SIG-M5 (cell line): Measurements from ENCODE around the gene UFM1.
"Not testable (repeated sequence)": the region's sequence is repeated elsewhere in the genome, so short reads cannot be mapped to it uniquely, and the experiment has no call there.

Experiments used
- DNase-seq: peaks from one replicate; lab custom pipeline; 2025; lab: John Stamatoyannopoulos, UW

Gene UFM1

DNA sequence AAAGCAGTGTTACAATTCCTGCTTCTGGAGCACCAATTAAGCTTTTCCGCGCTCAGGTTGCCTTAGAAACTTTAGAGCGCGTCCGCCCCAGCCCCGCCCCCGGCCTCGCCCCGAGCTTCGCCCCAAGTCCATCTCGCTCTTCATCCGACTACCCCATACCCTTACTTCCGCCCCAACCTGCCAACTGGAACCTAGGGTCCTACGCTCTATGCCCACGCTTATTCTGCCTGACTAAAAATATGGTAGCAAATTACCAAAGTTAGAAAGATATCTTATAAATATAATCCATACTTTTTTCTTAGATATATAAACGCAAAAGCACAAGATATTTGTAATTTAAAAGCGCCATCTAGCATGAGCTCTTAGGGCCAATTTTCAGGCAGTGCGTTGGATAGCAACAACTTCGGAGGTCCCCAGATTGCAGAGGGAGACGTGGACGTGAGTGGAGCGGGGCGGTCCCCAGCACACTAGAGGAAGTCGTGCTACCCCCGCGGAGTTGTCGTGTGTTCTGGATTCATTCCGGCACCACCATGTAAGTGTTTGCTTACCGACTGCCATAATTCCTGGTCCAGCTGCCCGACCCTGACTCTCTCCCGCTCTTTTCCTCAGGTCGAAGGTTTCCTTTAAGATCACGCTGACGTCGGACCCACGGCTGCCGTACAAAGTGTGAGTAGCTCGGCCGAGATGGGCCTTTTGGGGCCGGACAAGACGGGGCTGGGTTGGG is at the start of gene UFM1:
TSS of gene UFM1 (plus strand) at position 462 of the 724 bp plus-strand sequence. CDS start at position 531, 69 bp downstream.
- DNase-seq: peak; percentile 74

DNA sequence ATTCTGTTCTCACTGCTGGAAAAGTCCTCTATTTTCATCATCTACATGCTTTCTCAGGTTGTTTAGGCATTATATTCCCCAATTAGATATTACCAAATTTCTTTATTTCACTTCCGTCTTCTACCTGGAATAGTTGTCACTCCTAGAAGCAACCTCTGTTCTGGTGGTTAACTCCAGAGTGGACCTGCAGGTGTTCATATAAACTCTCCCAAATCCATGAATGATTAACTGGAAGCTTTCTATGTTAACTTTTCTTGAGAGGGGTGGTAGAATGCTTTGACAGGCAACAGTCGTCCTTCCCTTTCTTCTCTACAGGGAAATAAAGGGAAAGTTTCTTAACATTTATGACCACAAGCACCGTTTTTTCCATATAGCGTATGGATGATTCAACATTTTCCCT is 48.4 kb upstream of the UFM1 start:
- no peak for DNase-seq

DNA sequence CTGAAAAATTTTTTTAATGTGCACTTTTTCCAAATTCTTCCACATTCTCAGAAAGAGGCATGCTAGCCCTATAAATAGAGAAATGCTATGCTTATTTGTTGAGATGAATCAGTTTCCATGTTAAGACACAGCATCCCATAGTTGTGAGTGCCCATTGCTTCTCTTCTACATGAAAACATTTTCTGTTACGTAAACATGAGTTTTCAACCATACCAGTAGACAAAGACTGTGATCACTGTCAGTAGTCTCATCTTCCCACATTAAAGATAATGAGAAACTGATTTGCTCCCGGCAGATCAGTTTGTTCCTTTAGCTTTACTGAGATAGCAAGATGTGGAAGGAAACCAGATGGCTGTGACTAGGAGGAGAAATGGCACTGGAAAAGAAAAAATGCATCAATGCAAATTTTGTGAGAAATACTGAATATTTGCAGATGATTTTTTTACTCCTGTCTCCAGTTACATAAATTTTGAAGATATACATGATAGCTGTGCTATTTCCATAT is 45.8 kb upstream of the UFM1 start:
- DNase-seq: no peak

DNA sequence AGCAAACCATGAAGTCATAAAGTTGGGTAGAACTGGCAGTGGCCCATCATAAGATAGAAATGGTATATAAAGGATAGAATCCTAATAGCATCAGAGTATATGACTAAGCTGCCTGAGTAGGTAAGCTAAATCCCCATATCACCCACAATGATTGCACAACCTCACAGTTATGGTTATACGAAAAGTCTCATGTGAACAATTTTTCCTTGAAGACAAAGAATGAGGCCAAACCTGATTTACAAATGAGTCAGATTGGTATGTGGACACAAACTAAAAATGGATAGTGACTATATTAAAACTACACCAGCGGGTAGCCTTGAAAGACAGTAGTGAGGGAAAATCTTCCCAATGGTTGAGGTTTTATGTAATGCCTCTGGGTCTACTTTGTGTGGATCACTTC is 40.9 kb upstream of the UFM1 start:
- DNase-seq: no peak

DNA sequence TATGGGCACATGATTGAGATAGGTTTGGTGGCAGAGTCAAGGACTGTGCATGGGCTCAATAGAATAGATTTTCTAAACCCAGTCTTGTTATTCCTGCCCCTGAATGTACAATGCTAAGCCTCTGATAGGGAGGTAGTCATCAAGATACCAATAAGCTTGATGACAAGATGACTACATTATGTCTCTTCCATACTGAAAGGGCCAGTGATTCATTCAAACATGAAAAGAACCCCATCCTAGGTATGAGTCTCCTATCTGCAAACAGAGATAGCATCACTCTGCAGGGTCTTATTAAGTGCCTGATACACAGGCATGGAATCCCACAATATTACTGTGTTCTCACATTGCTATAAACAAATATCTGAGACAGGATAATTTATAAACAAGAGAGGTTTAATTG is 40.3 kb upstream of the UFM1 start:
- DNase-seq: no peak

DNA sequence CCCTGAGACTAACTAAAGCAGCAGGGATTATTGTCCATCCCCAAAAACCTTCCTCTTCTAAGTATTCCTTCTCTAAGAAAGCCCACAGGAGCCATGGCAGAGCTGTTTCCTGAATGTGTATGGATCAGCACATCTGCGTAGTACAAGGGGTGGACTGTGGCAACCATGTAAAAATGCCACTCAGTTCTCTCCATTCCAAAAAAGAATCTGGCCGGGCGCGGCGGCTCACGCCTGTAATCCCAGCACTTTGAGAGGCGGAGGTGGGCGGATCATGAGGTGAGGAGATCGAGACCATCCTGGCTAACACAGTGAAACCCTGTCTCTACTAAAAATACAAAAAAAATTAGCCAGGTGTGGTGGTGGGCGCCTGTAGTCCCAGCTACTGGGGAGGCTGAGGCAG is 38.5 kb upstream of the UFM1 start:
- not testable (repeated sequence) for DNase-seq

DNA sequence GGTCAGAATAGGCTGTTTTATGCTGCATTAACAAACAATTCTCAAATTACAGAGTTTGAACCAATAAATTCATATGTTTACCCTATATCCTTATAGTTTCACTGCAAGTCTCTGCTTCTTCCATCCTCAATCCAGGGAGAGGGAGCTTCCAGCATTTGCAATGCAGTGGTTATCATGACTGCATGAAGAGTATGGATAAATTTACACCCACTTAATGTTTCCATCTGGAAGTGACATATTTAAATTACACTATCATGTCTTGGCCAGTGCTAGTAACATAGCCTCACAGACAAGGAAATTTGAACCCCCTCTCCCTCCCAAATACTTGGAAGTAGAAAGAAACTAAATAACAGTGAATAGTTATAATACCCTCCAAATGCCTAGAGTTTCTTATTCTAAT is 33.5 kb upstream of the UFM1 start:
- DNase-seq: no peak

DNA sequence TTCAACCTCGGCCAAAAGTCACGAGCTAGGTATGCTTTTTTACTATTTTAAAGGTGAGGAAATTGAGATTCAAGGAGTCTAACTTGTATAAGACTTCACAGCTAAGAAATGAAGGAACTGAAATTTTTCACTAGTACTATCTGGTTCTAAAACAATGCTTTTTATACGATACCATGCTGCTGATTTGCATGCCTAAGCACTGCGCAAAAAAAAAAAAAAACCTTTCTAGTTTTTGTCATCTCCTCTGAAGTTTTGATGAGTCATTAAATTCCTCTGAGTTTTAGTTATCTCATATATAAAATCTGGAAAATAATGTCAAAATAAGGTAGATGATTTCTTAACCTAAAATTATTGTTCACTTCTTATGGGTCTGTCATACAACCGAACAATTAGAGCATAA is 28.0 kb upstream of the UFM1 start:
- DNase-seq: no peak

DNA sequence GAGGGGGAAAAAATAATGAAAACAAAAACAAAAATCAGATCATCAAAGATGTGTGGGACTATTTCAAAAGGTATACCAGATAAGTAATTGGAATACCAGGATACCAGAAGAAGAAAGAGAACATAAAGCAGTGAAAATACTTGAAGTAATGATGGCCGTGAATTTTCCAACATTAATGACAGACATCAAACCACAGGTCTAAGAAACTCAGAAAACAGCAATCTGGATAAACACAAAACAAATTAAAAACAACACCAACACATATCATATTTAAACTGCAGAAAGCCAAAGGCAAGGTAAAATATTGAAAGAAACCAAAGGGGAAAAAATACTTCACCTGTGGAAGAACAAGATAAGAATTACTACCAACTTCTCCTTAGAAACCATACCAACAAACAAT is 24.2 kb upstream of the UFM1 start:
- no peak for DNase-seq

DNA sequence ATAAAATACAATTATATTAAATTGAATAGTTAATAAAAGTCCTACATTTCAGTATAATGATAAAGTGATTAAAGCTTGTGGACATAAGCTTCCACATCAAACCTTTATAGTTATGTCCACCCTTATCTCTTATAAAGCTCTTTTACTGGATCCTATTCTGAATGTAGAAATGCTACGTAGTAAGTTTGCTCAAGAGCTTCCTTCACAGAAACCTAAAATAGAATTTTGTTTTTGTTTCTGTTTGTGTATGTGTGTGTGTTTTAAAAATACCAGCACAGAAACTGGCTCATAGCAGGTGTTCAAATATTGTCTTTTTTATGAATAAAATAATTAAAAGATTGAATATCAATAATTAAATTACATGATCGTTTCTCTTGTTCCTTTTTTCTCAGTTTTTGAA is 21.0 kb upstream of the UFM1 start:
- DNase-seq: no peak

DNA sequence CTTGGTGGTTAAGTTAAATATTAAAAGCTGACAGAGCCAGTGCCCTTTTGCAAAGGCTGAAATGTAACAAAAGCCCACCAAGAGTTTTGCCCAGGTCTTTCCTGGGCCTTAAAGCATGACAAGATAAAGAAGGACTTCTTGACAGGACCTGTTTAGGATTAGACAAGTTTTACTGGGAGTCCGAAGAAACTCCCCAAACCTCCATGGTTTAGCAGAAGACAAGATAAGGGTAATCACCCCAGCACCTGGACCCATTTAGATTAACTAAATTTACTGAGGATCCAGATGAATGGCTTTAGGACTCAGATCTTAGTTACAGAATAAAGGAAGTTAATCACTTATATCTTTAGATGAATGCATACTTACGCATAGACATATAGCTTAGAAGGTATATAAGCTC is 14.8 kb upstream of the UFM1 start:
- no peak for DNase-seq

DNA sequence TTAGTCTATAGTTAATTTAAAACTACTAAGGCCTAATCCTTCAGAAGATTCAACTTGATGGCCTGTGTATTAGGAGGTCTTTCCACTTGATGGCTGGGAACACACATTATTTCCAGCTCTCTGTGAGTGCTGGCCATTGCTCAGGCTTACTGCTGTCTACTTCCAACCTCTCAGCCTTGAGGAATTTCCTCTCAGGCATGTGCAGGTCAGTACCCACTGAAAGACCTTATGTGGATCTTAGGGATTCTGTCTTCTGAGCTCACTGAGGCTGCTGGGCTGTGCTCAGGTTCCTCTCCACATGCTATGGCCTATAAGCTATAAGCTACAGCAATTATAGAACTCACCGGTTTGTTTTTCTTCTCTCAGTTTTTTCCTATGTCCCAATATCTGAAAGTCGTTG is 11.6 kb upstream of the UFM1 start:
- no peak for DNase-seq

DNA sequence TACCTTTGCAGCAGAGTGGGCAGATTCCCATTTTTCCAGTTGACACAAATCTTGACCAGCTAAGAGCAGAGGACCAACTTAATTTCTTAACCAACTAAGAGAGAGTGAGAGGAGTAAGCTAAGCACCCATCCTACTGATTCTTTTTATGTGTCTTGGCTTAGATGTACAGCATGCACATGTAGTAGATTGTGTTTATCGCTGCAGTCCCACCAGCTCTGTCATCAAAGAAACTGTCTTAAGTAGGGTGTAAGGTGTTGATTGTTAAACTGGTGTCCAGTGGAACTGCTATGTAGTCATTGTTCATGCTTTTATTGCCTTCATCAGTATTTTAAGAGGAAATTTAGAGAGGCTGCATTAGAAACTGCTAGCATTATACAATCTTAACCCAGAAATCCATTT is 9.0 kb upstream of the UFM1 start:
- DNase-seq: no peak

DNA sequence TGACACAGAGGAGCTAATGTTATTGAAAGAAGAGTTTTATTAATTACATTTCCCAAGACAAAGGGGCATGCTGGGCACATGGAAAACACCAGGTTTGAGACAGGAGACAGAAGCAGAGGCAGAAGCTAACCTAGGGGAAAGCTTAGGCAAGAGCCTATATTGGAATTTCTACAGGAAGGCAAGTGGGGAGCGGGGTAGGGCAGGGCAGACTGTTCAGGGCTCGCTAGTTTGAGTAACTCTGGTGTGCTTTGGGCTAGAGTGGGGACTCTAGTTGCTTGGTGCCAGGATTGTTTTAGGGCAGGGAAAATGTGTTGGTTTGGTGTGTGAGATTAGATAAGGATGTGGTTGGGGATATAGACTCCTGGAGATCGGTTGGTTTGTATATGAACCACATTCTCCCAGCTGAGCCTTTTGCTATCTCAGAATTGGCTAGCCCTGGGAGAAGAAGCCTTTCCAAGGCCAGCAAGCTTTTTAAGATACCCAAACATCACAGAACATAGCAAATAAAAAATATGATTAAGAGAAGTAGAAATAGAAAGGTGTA is 8.4 kb upstream of the UFM1 start:
- no peak for DNase-seq

DNA sequence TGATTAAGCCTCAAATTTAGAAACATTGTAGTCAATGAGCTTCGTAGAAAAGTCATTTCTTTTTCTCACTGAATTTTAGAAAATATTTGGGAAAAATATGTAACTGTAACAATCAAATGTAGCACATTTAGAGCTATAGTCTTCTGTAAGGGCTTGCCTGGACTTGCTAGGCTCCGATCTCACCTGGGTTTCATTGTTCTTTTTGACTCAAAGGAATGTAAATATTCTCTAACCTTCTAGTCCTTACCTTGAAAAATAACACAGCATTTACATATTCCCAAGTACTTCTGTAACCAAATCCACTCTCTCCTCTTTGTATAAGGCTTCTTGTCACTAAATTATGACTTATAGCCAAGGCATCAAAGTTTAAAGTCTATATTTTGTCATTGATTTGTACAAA is 2.9 kb upstream of the UFM1 start:
- no peak for DNase-seq

DNA sequence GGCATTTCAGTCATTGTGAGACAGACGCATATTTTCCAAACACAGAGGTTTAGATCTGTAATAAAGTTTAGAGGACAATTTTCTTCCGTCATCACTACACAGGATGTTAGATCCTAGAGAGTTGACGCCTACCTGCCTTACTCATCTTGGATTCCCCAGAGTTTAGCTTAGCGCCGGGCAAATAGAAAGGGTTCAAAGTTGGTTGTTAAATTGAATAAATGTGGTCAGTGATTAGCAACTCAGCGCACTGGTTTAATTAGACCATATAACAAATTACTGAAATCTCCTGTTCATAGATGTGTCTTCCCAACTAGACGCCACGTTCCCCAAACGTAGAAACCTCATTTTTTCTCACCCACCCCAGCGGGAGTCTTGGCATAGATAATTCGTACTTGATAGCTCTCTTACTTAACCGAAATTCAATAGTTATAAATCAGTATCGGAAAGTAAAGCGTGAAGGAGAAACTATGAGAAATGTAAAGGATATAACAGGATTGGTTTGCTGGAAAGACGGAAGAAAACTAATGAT is 726 bp upstream of the UFM1 start:
- DNase-seq: no peak

DNA sequence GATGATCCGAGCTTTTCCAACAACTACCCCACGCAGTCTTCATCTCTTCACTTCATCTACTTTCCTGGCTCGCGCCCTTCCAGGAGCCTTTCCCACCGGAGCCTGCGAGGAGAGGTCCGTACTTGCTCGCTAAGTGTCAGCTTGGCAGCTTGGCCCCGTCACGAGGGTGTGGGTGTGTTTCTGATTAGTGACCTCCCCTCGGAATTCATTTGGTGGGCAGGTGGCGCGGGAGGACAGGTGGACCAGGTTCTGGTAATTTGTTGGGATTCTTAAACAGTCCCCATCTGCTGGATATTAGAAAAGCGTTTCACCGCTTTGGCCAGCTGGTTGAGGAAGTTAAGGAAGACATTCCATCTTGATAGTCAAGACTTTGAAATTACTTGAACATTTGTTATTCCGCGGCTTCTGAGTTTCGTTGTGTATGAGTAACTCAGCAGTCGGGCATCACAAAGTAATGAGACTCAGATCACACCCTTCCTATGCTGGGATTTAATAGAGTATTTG is 515 bp downstream of the UFM1 start:
- DNase-seq: no peak

DNA sequence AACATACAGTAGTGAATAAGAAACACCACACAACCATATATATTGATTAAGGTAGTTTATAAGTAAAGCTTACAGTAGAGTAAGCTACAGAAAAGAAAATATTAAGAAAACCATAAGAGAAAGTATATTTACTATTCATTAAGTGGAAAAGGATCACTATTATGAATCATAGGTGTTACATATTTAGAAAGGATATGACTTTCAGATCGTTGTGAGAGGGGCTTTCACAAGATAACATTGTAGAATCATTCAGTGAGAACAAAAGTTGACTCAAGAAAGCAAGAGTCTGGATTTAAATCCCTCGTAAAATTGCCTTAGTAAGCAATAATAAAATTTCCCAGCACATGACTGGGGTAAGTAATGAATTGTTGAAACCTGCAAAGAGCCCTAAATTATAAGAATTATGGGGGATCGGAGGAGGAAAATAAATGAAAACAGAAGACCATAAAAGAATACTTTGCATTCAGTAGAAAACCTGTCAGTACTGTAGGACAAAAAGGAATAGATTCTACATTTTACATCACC is 6.0 kb downstream of the UFM1 start:
- DNase-seq: no peak

DNA sequence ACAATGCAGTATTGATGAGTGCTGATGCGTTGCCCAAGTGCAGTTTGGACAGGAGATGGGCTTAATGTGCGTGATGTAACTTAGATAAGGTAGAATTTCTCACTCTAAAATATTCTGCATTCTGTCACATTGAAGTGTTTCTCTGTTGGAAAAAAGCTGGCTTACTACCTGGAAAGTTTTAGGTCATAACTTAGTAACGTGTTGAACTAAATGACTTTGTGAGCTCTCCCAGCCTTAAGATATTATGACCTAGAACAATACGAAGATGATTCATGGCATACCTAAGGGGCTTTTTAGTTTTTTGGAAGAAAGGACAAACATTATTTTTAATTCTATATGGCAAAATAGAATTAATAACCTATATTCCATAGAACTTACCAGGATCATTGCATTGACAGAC is 9.0 kb downstream of the UFM1 start:
- no peak for DNase-seq

DNA sequence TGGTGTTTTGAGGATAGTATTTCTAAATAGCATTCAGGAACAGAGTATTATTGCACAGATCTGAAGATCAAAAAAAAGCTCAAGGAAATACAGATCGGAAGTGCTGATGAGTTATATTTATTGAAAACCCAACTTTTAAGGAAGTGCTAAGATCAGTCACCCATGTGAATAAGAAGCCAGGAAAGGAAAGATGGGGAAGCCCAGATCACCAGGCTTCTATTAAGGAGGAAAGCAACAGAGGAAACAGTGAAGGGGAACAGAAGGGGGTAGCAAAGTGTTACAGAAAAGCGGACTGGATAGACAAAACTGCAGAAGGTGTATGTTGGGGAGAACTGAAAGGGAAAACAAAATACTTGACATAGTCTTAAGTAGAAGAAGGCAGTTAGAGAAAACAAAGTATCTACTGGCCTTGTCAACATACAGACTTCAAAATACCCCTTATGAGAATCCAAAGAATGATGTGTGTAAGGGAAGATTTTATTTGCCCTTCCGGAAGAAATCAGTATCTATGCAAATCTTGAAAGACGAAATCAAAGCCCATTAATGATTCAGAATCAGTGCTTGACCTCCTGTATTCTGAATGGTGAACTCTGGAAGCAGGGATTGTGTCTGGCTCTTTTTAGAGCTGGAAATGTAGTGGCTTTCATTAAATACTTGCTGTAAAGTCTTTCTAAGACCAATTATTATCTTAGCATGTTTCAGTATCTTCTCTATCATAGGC is 12.1 kb downstream of the UFM1 start:
- DNase-seq: no peak

DNA sequence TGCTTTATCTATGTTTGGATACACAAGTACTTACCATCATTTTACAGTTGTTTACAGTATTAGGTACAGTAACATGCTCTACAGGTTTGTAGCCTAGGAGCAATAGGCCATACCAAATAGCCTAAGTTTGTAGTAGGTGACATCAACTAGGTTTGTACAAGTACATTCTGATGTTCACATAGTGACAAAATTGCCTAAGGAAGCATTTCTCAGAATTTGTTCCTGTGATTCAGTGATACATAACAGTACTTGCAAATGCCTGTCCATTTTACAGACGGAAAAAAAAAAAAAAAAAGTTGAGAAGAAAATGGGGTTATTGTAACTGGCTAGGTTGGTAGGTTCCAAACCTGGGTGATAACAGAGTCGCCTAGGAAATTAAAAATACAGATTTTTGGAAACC is 13.6 kb downstream of the UFM1 start:
- no peak for DNase-seq

DNA sequence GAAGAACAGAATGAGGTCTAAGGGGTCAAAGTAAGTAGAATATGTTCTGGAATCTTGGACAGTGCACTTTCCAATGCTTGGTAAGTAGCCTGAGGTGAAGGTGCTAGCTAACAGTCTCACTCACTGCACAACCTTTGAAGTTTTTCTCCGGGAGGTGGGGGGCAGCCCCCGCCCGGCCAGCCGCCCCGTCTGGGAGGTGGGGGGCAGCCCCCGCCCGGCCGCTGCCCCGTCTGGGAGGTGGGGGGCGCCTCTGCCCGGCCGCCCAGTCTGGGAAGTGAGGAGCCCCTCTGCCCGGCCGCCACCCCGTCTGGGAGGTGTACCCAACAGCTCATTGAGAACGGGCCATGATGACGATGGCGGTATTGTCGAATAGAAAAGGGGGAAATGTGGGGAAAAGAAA is 14.1 kb downstream of the UFM1 start:
- DNase-seq: not testable (repeated sequence)

DNA sequence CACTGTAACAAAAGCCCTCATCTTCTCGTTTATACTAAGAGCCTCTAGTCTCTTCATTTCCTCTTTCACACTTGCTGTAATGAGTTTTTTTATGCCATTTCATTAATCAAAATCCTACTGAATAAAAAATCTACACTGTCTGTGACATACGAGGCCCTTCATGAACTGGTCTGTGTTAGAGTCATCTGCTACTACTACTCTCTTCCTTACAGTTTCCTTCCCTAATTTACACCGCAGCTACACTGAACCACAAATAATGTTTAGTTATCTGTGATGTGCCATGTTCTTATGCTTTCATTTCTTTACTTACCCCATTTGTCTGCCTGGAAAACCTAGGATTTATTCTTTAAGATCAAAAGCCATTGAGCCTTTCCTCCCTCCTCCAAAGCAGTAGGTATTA is 16.0 kb downstream of the UFM1 start:
- DNase-seq: no peak
